ENCODE results near the gene NUMB. TPM values are rescaled to one million over a fixed set of nuclear protein-coding genes. Genes with fewer than 3 reads are reported as not detected.
"Not testable (repeated sequence)": the region's sequence is repeated elsewhere in the genome, so short reads cannot be mapped to it uniquely, and the experiment has no call there.

Gene NUMB
- total and polyA plus RNA-seq, 2 of the 13 experiments (the other 11 are each of a cell fraction or from before 2014, with no cell fraction given), result 20.3 to 71.1 TPM

DNA sequence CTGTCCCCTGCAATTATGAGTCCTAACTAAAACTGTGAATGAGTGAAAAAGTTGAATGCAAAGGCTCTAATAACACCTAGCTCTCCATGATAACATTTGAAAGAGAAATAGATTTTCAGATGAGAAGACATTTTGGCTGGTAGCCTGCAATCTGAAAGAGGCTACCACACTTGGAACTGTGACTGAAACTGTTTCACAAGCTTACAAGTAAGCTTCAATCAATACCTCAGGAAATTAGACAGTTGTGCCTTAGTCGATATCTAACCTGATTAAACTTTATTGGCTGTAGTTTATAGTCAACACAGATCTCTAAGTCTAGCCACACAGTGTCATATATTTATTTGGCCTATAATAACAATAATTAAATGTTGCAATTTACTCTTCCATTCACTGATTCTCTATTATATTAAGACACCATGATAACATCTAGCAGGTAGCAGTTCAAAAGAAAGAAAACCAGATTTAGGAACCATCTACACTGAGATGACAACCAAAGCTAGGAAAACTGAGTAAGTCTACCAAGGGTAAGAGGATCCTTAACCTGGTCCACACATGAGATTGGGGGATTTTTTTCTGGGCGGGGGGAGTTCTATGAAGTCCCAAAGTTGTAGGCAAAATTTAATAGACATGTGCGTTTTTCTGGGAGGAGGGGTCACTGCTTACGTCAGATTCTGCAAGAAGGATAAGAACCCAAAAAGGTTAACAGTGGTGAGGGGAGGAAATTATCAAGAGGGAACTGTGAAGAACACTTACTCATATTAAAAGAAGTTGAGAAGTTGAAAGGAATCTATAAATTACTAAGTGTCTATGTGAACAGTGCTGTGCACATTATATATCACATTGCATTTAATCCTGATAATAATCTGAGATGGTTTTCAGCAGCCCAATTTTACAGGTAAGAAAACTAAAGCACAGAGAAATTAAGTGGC is 65.8 kb downstream of the NUMB start (continued):
- TF ChIP-seq, protein P1, sequence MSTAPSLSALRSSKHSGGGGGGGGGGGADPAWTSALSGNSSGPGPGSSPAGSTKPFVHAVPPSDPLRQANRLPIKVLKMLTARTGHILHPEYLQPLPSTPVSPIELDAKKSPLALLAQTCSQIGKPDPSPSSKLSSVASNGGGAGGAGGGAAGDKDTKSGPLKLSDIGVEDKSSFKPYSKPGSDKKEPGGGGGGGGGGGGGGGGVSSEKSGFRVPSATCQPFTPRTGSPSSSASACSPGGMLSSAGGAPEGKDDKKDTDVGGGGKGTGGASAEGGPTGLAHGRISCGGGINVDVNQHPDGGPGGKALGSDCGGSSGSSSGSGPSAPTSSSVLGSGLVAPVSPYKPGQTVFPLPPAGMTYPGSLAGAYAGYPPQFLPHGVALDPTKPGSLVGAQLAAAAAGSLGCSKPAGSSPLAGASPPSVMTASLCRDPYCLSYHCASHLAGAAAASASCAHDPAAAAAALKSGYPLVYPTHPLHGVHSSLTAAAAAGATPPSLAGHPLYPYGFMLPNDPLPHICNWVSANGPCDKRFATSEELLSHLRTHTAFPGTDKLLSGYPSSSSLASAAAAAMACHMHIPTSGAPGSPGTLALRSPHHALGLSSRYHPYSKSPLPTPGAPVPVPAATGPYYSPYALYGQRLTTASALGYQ (CRISPR knock-in tag; IDR thresholded peaks at IDR 0.05), result no peak

DNA sequence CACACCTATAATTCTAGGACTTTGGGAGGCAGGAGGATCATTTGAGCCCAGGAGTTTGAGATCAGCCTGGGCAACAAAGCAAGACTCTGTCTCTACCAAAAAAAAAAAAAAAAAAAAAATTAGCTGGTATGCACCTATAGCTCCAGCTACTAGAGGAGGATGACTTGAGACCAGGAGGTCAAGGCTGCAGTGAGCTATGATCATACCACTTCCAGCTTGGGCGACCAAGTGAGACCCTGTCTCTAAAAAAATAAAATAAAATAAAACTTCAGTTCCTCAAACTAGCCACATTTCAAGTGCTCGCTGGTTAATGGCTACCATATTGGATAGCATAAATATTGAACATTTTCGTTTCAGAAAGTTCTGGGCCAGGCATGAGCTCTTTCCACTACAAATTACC is 70.5 kb downstream of the NUMB start:
- H3K9me3 ChIP-seq (ENCODE audit: low read length); H4K20me1 ChIP-seq (ENCODE audit: insufficient read depth, low read length); CTCF ChIA-PET (ENCODE audit: low intra/inter-chr PET ratio, low total read pairs); H3K9ac ChIP-seq (ENCODE audit: insufficient read depth, low read depth, low read length); H3K4me3 ChIP-seq (replicated peaks in 1 of 3; ENCODE audit: insufficient read depth in 1 of 3, low read depth in 2 of 3, low read length in 3 of 3); H3K79me2 ChIP-seq (ENCODE audit: insufficient read depth, low read length); H2AFZ ChIP-seq (ENCODE audit: low read length); BruUV-seq (replicated peaks); FAIRE-seq; ATAC-seq; H3K27ac ChIP-seq (ENCODE audit: extremely low read length, insufficient read depth, low read length); POLR2A ChIA-PET; in situ Hi-C loops (cut with HindIII; ENCODE audit: extremely low pct_ligation_motif_present, low pct_unique_long_range_greater_than_20kb); H3K27me3 ChIP-seq (ENCODE audit: control insufficient read depth in 1 of 2, insufficient read depth in 2 of 2, low read length in 2 of 2); H3K4me1 ChIP-seq (ENCODE audit: insufficient read depth, low read length); H3K36me3 ChIP-seq (replicated peaks in 1 of 2; ENCODE audit: control insufficient read depth in 1 of 2, insufficient read depth in 2 of 2, low read length in 2 of 2); H3K4me2 ChIP-seq (ENCODE audit: low read depth, low read length); DNase-seq (ENCODE audit: low spot score); intact Hi-C loops (cut with micrococcal nuclease; ENCODE audit: unreplicated experiment): not testable (repeated sequence)
- WGBS (ENCODE audit: low lambda C conversion rate), result 98% methylated on average over 3 of the region's 3 CpGs

DNA sequence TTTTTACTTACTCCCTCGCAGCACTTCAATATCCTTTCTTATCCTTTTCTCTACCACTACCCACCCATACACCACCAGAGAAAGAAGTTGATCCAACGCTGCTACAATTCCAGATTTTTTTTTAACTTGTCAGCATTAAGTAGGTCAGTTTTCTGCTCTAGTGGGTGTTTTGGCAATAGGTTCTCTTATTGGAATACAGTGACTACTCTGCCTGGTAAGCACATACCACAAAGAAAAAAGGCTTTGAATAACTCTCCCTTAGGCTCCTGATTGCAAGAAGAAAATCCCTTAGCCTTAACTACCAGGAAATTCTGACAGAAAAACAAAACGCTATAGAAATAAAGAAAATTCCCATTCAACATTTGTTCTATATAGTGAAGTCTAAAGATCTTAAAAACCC is 72.0 kb downstream of the NUMB start:
- WGBS (ENCODE audit: low lambda C conversion rate), result 93% methylated on average over 3 of the region's 3 CpGs
- Histone ChIP-seq H3K4me1 (ENCODE audit: insufficient read depth, low read length) (no peaks in the 10 kb centered on the region), H3K4me3 (replicated peaks in 1 of 3; ENCODE audit: insufficient read depth in 1 of 3, low read depth in 2 of 3, low read length in 3 of 3) (no peak overlapping the region), H2AFZ (ENCODE audit: low read length) (no peak overlapping the region), H3K9ac (ENCODE audit: insufficient read depth, low read depth, low read length) (no peak overlapping the region), H4K20me1 (ENCODE audit: insufficient read depth, low read length) (no peaks in the 10 kb centered on the region), H3K27me3 (ENCODE audit: control insufficient read depth in 1 of 2, insufficient read depth in 2 of 2, low read length in 2 of 2) (no peaks in the 10 kb centered on the region), H3K36me3 (replicated peaks in 1 of 2; ENCODE audit: control insufficient read depth in 1 of 2, insufficient read depth in 2 of 2, low read length in 2 of 2) (no peaks in the 10 kb centered on the region), H3K4me2 (ENCODE audit: low read depth, low read length) (no peak overlapping the region), H3K9me3 (ENCODE audit: low read length) (no peaks in the 10 kb centered on the region), H3K79me2 (ENCODE audit: insufficient read depth, low read length) (no peaks in the 10 kb centered on the region), H3K27ac (ENCODE audit: extremely low read length, insufficient read depth, low read length) (no peak overlapping the region)
- TF ChIP-seq SMAD9 (CRISPR knock-in tag; IDR thresholded peaks at IDR 0.05) (no peak), MAFF (IDR thresholded peaks at IDR 0.05; ENCODE audit: low read depth, low read length) (peak; percentile 70), MAFK (conservative IDR thresholded peaks at IDR 0.05 in 1 of 2, IDR thresholded peaks at IDR 0.05 in 1 of 2; ENCODE audit: low read length in 2 of 2) (peak; percentile 41 to 80; a peak in 3 of 4 replicates)
- intact Hi-C loops (cut with micrococcal nuclease; ENCODE audit: unreplicated experiment) (no loop called here), in situ Hi-C loops (cut with HindIII; ENCODE audit: extremely low pct_ligation_motif_present, low pct_unique_long_range_greater_than_20kb) (no loop called here)
- no peak for DNase-seq (ENCODE audit: low spot score)
- no peak for FAIRE-seq
- ChIA-PET CTCF (ENCODE audit: low intra/inter-chr PET ratio, low total read pairs) (no interaction called here), POLR2A (no interaction called here)
- no TSS peak for BruUV-seq (replicated peaks)
- no peak for ATAC-seq

DNA sequence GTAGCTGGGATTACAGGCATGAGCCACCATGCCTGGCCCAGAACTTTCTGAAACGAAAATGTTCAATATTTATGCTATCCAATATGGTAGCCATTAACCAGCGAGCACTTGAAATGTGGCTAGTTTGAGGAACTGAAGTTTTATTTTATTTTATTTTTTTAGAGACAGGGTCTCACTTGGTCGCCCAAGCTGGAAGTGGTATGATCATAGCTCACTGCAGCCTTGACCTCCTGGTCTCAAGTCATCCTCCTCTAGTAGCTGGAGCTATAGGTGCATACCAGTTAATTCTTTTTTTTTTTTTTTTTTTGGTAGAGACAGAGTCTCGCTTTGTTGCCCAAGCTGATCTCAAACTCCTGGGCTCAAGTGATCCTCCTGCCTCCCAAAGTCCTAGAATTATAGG is 73.3 kb downstream of the NUMB start:
- in situ Hi-C loops (cut with HindIII; ENCODE audit: extremely low pct_ligation_motif_present, low pct_unique_long_range_greater_than_20kb); H3K4me2 ChIP-seq (ENCODE audit: low read depth, low read length); H4K20me1 ChIP-seq (ENCODE audit: insufficient read depth, low read length); H3K4me3 ChIP-seq (replicated peaks in 1 of 3; ENCODE audit: insufficient read depth in 1 of 3, low read depth in 2 of 3, low read length in 3 of 3); POLR2A ChIA-PET; H3K27me3 ChIP-seq (ENCODE audit: control insufficient read depth in 1 of 2, insufficient read depth in 2 of 2, low read length in 2 of 2); H2AFZ ChIP-seq (ENCODE audit: low read length); H3K4me1 ChIP-seq (ENCODE audit: insufficient read depth, low read length); H3K79me2 ChIP-seq (ENCODE audit: insufficient read depth, low read length); CTCF ChIA-PET (ENCODE audit: low intra/inter-chr PET ratio, low total read pairs); H3K27ac ChIP-seq (ENCODE audit: extremely low read length, insufficient read depth, low read length); H3K9ac ChIP-seq (ENCODE audit: insufficient read depth, low read depth, low read length); H3K9me3 ChIP-seq (ENCODE audit: low read length); ATAC-seq; BruUV-seq (replicated peaks); H3K36me3 ChIP-seq (replicated peaks in 1 of 2; ENCODE audit: control insufficient read depth in 1 of 2, insufficient read depth in 2 of 2, low read length in 2 of 2); intact Hi-C loops (cut with micrococcal nuclease; ENCODE audit: unreplicated experiment); DNase-seq (ENCODE audit: low spot score): not testable (repeated sequence)
- peak; percentile 46 for FAIRE-seq
- WGBS (ENCODE audit: low lambda C conversion rate), result 98% methylated on average over 4 of the region's 4 CpGs
